Measurements from ENCODE around the gene SFMBT1. TPM values are rescaled to one million over a fixed set of nuclear protein-coding genes. Genes with fewer than 3 reads are reported as not detected.

The SFMBT1 gene
- total and polyA plus RNA-seq, 2 experiments from 2014 or later: 5.3 to 24.0 TPM

DNA sequence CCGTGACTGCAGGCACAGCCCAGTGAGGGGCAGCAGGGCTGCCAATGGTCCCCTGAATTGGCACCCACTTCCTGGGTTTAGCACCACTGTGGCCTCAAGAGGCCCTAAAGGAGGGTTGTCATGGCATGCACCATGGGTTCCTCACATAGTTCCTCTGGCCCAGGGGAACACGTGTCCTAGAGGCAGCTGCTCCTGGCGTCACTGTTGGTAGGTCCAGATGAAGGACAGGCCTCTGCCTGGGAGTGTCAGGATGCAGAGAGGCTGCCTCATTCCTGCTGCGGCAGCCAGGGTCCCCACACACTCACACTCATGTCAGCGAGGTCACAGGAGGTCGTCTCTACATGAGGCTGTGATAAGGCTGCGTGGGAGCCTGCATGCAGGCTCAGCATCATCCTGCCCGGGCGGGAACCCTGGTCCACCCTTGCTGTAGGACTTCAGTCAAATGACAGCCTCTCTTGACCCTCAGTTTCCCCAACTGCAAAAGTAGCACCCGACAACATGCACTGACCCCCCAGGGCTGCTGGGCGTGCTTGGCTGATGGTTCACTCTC, 26.1 kb upstream of the SFMBT1 start (continued):
- TF ChIP-seq, protein P1, sequence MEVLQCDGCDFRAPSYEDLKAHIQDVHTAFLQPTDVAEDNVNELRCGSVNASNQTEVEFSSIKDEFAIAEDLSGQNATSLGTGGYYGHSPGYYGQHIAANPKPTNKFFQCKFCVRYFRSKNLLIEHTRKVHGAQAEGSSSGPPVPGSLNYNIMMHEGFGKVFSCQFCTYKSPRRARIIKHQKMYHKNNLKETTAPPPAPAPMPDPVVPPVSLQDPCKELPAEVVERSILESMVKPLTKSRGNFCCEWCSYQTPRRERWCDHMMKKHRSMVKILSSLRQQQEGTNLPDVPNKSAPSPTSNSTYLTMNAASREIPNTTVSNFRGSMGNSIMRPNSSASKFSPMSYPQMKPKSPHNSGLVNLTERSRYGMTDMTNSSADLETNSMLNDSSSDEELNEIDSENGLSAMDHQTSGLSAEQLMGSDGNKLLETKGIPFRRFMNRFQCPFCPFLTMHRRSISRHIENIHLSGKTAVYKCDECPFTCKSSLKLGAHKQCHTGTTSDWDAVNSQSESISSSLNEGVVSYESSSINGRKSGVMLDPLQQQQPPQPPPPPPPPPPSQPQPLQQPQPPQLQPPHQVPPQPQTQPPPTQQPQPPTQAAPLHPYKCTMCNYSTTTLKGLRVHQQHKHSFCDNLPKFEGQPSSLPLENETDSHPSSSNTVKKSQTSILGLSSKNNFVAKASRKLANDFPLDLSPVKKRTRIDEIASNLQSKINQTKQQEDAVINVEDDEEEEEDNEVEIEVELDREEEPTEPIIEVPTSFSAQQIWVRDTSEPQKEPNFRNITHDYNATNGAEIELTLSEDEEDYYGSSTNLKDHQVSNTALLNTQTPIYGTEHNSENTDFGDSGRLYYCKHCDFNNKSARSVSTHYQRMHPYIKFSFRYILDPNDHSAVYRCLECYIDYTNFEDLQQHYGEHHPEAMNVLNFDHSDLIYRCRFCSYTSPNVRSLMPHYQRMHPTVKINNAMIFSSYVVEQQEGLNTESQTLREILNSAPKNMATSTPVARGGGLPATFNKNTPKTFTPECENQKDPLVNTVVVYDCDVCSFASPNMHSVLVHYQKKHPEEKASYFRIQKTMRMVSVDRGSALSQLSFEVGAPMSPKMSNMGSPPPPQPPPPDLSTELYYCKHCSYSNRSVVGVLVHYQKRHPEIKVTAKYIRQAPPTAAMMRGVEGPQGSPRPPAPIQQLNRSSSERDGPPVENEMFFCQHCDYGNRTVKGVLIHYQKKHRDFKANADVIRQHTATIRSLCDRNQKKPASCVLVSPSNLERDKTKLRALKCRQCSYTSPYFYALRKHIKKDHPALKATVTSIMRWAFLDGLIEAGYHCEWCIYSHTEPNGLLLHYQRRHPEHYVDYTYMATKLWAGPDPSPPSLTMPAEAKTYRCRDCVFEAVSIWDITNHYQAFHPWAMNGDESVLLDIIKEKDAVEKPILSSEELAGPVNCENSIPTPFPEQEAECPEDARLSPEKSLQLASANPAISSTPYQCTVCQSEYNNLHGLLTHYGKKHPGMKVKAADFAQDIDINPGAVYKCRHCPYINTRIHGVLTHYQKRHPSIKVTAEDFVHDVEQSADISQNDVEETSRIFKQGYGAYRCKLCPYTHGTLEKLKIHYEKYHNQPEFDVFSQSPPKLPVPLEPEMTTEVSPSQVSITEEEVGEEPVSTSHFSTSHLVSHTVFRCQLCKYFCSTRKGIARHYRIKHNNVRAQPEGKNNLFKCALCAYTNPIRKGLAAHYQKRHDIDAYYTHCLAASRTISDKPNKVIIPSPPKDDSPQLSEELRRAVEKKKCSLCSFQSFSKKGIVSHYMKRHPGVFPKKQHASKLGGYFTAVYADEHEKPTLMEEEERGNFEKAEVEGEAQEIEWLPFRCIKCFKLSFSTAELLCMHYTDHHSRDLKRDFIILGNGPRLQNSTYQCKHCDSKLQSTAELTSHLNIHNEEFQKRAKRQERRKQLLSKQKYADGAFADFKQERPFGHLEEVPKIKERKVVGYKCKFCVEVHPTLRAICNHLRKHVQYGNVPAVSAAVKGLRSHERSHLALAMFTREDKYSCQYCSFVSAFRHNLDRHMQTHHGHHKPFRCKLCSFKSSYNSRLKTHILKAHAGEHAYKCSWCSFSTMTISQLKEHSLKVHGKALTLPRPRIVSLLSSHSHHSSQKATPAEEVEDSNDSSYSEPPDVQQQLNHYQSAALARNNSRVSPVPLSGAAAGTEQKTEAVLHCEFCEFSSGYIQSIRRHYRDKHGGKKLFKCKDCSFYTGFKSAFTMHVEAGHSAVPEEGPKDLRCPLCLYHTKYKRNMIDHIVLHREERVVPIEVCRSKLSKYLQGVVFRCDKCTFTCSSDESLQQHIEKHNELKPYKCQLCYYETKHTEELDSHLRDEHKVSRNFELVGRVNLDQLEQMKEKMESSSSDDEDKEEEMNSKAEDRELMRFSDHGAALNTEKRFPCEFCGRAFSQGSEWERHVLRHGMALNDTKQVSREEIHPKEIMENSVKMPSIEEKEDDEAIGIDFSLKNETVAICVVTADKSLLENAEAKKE (CRISPR knock-in tag; IDR thresholded peaks at IDR 0.05): no peak
- TF ChIP-seq ZNF331 (CRISPR knock-in tag; IDR thresholded peaks at IDR 0.05; ENCODE audit: low read depth) (no peak), JUNB (IDR thresholded peaks at IDR 0.05; ENCODE audit: unreplicated experiment) (no peak)

DNA sequence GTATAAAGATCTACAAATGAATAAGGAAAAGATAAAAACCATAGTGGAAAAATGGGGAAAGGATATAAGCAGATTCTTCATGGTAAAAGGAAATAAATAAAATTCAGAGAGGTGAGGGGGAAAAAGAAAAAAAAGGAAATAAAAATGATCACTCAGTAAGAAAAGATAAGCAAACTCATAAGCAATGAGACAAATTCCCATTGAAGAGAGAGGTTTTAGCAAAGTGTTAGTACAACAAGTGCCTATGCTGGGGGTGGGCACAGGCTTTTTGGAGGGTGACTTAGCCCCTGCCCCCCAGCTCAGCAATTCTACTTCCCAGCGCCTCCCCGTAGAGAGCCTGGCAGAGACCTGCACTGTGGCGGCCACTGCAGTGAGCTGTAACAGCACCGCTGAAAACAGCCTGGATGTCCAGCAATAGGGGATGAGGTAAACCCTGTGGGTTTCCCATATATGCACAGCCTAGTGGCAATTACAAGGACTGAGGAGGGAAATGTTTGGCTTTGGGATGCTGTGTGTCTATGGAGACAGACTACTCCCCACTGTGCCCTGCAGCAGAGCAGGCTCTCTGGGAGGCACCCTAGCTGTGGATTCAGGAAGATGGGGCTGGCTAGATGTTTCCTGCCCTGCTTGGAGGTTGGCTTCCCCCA, 23.7 kb upstream of the SFMBT1 start:
- no peak for TF ChIP-seq EZH2 (IDR thresholded peaks at IDR 0.05; ENCODE audit: low read depth, unreplicated experiment)
- TF ChIP-seq, protein P2, sequence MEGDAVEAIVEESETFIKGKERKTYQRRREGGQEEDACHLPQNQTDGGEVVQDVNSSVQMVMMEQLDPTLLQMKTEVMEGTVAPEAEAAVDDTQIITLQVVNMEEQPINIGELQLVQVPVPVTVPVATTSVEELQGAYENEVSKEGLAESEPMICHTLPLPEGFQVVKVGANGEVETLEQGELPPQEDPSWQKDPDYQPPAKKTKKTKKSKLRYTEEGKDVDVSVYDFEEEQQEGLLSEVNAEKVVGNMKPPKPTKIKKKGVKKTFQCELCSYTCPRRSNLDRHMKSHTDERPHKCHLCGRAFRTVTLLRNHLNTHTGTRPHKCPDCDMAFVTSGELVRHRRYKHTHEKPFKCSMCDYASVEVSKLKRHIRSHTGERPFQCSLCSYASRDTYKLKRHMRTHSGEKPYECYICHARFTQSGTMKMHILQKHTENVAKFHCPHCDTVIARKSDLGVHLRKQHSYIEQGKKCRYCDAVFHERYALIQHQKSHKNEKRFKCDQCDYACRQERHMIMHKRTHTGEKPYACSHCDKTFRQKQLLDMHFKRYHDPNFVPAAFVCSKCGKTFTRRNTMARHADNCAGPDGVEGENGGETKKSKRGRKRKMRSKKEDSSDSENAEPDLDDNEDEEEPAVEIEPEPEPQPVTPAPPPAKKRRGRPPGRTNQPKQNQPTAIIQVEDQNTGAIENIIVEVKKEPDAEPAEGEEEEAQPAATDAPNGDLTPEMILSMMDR (conservative IDR thresholded peaks at IDR 0.05; ENCODE audit: low read depth in 2 of 2): peak in 1 of 2 experiments; percentile 10; a peak in 1 of 4 replicates
- TF ChIP-seq, protein P3, sequence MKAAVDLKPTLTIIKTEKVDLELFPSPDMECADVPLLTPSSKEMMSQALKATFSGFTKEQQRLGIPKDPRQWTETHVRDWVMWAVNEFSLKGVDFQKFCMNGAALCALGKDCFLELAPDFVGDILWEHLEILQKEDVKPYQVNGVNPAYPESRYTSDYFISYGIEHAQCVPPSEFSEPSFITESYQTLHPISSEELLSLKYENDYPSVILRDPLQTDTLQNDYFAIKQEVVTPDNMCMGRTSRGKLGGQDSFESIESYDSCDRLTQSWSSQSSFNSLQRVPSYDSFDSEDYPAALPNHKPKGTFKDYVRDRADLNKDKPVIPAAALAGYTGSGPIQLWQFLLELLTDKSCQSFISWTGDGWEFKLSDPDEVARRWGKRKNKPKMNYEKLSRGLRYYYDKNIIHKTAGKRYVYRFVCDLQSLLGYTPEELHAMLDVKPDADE (IDR thresholded peaks at IDR 0.05): no peak
- peak; percentile 45 for DNase-seq (ENCODE audit: low spot score)

More for the DNA sequence above, 23.7 kb upstream of the SFMBT1 start:
- Histone ChIP-seq H3K4me1 (ENCODE audit: insufficient read depth) (peaks cover 7% of the 10 kb centered on the region), H3K4me3 (no peak overlapping the region), H3K27me3 (ENCODE audit: insufficient read depth) (no peaks in the 10 kb centered on the region), H3F3A (replicated peaks; ENCODE audit: low read depth) (no peaks in the 10 kb centered on the region), H3K9me2 (ENCODE audit: insufficient read depth) (no peaks in the 10 kb centered on the region), H3K79me2 (replicated peaks; ENCODE audit: insufficient read depth) (no peaks in the 10 kb centered on the region), H3K36me3 (ENCODE audit: insufficient read depth) (no peaks in the 10 kb centered on the region), H3K27ac (ENCODE audit: low read depth) (no peak overlapping the region), H3K4me2 (no peak overlapping the region), H2AFZ (no peak overlapping the region), H4K20me1 (replicated peaks; ENCODE audit: insufficient read depth) (no peaks in the 10 kb centered on the region)
- H3K27me3 Mint-ChIP-seq (ENCODE audit: insufficient read depth, low read depth, poor library complexity): peaks cover 5% of the 10 kb centered on the region
- H3K4me3 Mint-ChIP-seq: no peak overlapping the region
- peaks cover 23% of the 10 kb centered on the region for H3K4me1 Mint-ChIP-seq
- no peaks in the 10 kb centered on the region for H3K9me3 Mint-ChIP-seq
- H3K36me3 Mint-ChIP-seq (ENCODE audit: low read depth): no peaks in the 10 kb centered on the region
- H3K27ac Mint-ChIP-seq: no peak overlapping the region
- no peak for ATAC-seq

All from GM23338 (cell line).